ENCODE measurements around the gene SLC44A3.

Gene SLC44A3

GRCh38 chr1:94819945-94820746 lies at the start of gene SLC44A3:
SLC44A3 (plus strand) TSS chr1:94820357; CDS start chr1:94820452, 95 bp downstream.
- DNase-seq, result peak; percentile 27

- DNase-seq, result no peak
Measured at GRCh38 chr1:94772230-94772641, 47.9 kb upstream of the SLC44A3 start.

GRCh38 chr1:94772845-94773244 lies 47.3 kb upstream of the SLC44A3 start:
- DNase-seq, result no peak

GRCh38 chr1:94773296-94773809 lies 46.8 kb upstream of the SLC44A3 start:
- no peak for DNase-seq

GRCh38 chr1:94773931-94774422 lies 46.2 kb upstream of the SLC44A3 start:
- no peak for DNase-seq

GRCh38 chr1:94776474-94776873 lies 43.7 kb upstream of the SLC44A3 start:
- DNase-seq, result no peak

GRCh38 chr1:94777281-94777680 lies 42.9 kb upstream of the SLC44A3 start:
- DNase-seq, result no peak

GRCh38 chr1:94778808-94779207 lies 41.3 kb upstream of the SLC44A3 start:
- no peak for DNase-seq

GRCh38 chr1:94783342-94784189 lies 36.6 kb upstream of the SLC44A3 start:
- DNase-seq, result no peak

GRCh38 chr1:94784190-94784515 lies 36.0 kb upstream of the SLC44A3 start:
- no peak for DNase-seq

- DNase-seq, result no peak
Measured at GRCh38 chr1:94787691-94788090, 32.5 kb upstream of the SLC44A3 start.

- no peak for DNase-seq
Measured at GRCh38 chr1:94790246-94790645, 29.9 kb upstream of the SLC44A3 start.

GRCh38 chr1:94790670-94791069 lies 29.5 kb upstream of the SLC44A3 start:
- no peak for DNase-seq

GRCh38 chr1:94792473-94793295 lies 27.5 kb upstream of the SLC44A3 start:
- no peak for DNase-seq

GRCh38 chr1:94793296-94793656 lies 26.9 kb upstream of the SLC44A3 start:
- DNase-seq, result no peak

GRCh38 chr1:94795434-94795833 lies 24.7 kb upstream of the SLC44A3 start:
- DNase-seq, result no peak

- no peak for DNase-seq
Measured at GRCh38 chr1:94796266-94796665, 23.9 kb upstream of the SLC44A3 start.

- no peak for DNase-seq
Measured at GRCh38 chr1:94797291-94797690, 22.9 kb upstream of the SLC44A3 start.

- no peak for DNase-seq
Measured at GRCh38 chr1:94798054-94798453, 22.1 kb upstream of the SLC44A3 start.

GRCh38 chr1:94798462-94798861 lies 21.7 kb upstream of the SLC44A3 start:
- DNase-seq, result no peak

- no peak for DNase-seq
Measured at GRCh38 chr1:94799206-94799605, 21.0 kb upstream of the SLC44A3 start.

- no peak for DNase-seq
Measured at GRCh38 chr1:94801919-94802546, 18.1 kb upstream of the SLC44A3 start.

Data from activated T-cell treated with anti-CD3 and anti-CD28 coated beads, Interleukin-2, amount 50 U/mL, for 1 hour (primary cell).